ENCODE measurements around the gene GPR107.

- TF ChIP-seq CTCF (conservative IDR thresholded peaks at IDR 0.05 in 1 of 2, IDR thresholded peaks at IDR 0.05 in 1 of 2; ENCODE audit: extremely low read depth in 1 of 2, insufficient read depth in 1 of 2, low read depth in 1 of 2, low read length in 2 of 2): no peak
- TF ChIP-seq EZH2 (IDR thresholded peaks at IDR 0.05; ENCODE audit: borderline replicate concordance, low read length): no peak
Observed at GRCh38 chr9:130051855-130052254, 1.9 kb upstream of the GPR107 start.

Data from mammary epithelial cell (primary cell).